ENCODE data around the gene MMD2. TPM values are rescaled to one million over a fixed set of nuclear protein-coding genes. Genes with fewer than 3 reads are reported as not detected.
"Not testable (repeated sequence)": the region's sequence is repeated elsewhere in the genome, so short reads cannot be mapped to it uniquely, and the experiment has no call there.

Gene MMD2
- total RNA-seq = not detected
- long read RNA-seq = 0 reads

- no peak for DNase-seq
- ATAC-seq = no peak
- intact Hi-C loops (cut with micrococcal nuclease) = no loop called here
Measured at GRCh38 chr7:4958477-4959301, at the start of gene MMD2. TSS of gene MMD2 (minus strand) at chr7:4959187. CDS start at chr7:4959017, 170 bp downstream.

GRCh38 chr7:5005066-5005465 lies 46.1 kb upstream of the MMD2 start:
- intact Hi-C loops (cut with micrococcal nuclease) = no loop called here
- DNase-seq (no peak), ATAC-seq (no peak)

GRCh38 chr7:5001911-5002310 lies 42.9 kb upstream of the MMD2 start:
- intact Hi-C loops (cut with micrococcal nuclease) = no loop called here
- ATAC-seq = no peak
- no peak for DNase-seq

- DNase-seq (no peak), ATAC-seq (no peak)
- intact Hi-C loops (cut with micrococcal nuclease) = no loop called here
Measured at GRCh38 chr7:5001003-5001402, 42.0 kb upstream of the MMD2 start.

GRCh38 chr7:4999369-4999950 lies 40.5 kb upstream of the MMD2 start:
- intact Hi-C loops (cut with micrococcal nuclease) = no loop called here
- ATAC-seq = no peak
- no peak for DNase-seq

- ATAC-seq = no peak
- DNase-seq = no peak
- intact Hi-C loops (cut with micrococcal nuclease) = no loop called here
Measured at GRCh38 chr7:4998910-4999309, 39.9 kb upstream of the MMD2 start.

- DNase-seq (no peak), ATAC-seq (no peak)
- intact Hi-C loops (cut with micrococcal nuclease) = no loop called here
Measured at GRCh38 chr7:4998244-4998643, 39.3 kb upstream of the MMD2 start.

GRCh38 chr7:4996696-4997222 lies 37.8 kb upstream of the MMD2 start:
- intact Hi-C loops (cut with micrococcal nuclease) = no loop called here

GRCh38 chr7:4995429-4995969 lies 36.5 kb upstream of the MMD2 start:
- intact Hi-C loops (cut with micrococcal nuclease) = no loop called here
- DNase-seq (no peak), ATAC-seq (no peak)

More at GRCh38 chr7:4996696-4997222, 37.8 kb upstream of the MMD2 start:
- DNase-seq (no peak), ATAC-seq (no peak)

- no peak for ATAC-seq
- intact Hi-C loops (cut with micrococcal nuclease) = no loop called here
Measured at GRCh38 chr7:4993471-4993870, 34.5 kb upstream of the MMD2 start.

GRCh38 chr7:4982741-4983140 lies 23.8 kb upstream of the MMD2 start:
- ATAC-seq; DNase-seq; intact Hi-C loops (cut with micrococcal nuclease): not testable (repeated sequence)

More at GRCh38 chr7:4993471-4993870, 34.5 kb upstream of the MMD2 start:
- DNase-seq = no peak

GRCh38 chr7:4981295-4981890 lies 22.4 kb upstream of the MMD2 start:
- DNase-seq = not testable (repeated sequence)

GRCh38 chr7:4975626-4976025 lies 16.6 kb upstream of the MMD2 start:
- ATAC-seq; DNase-seq; intact Hi-C loops (cut with micrococcal nuclease): not testable (repeated sequence)

More at GRCh38 chr7:4981295-4981890, 22.4 kb upstream of the MMD2 start:
- ATAC-seq; intact Hi-C loops (cut with micrococcal nuclease): not testable (repeated sequence)

GRCh38 chr7:4973728-4974198 lies 14.8 kb upstream of the MMD2 start:
- peak; percentile 99 for ATAC-seq
- peak; percentile 93 for DNase-seq
- intact Hi-C loops (cut with micrococcal nuclease) = no loop called here

- DNase-seq; ATAC-seq; intact Hi-C loops (cut with micrococcal nuclease): not testable (repeated sequence)
Measured at GRCh38 chr7:4972446-4972845, 13.5 kb upstream of the MMD2 start.

- no peak for DNase-seq
- no peak for ATAC-seq
Measured at GRCh38 chr7:4965295-4966022, 6.5 kb upstream of the MMD2 start.

GRCh38 chr7:4964506-4964905 lies 5.5 kb upstream of the MMD2 start:
- no peak for DNase-seq
- intact Hi-C loops (cut with micrococcal nuclease) = no loop called here
- ATAC-seq = no peak

More at GRCh38 chr7:4965295-4966022, 6.5 kb upstream of the MMD2 start:
- intact Hi-C loops (cut with micrococcal nuclease) = no loop called here

GRCh38 chr7:4962872-4963775 lies 4.1 kb upstream of the MMD2 start:
- no peak for ATAC-seq

More at GRCh38 chr7:4962872-4963775, 4.1 kb upstream of the MMD2 start:
- intact Hi-C loops (cut with micrococcal nuclease) = no loop called here
- DNase-seq = no peak

Data from left ventricle myocardium superior (tissue), 1 donor.